Stimulated activated CD8-positive, alpha-beta memory T cell treated with anti-CD3 and anti-CD28 coated beads, Interleukin-12 subunit alpha, Interleukin-12 subunit beta, amount 100 ng/mL, for 4 hours (primary cell): ENCODE measurements around the gene UBE3D.
"Not testable (repeated sequence)": the region's sequence is repeated elsewhere in the genome, so short reads cannot be mapped to it uniquely, and the experiment has no call there.

Experiments
- DNase-seq: peaks from one replicate; pipeline ENCODE4 v3.0.0-alpha.2; 2020; ENCODE audit warnings: low read depth

UBE3D gene

DNA sequence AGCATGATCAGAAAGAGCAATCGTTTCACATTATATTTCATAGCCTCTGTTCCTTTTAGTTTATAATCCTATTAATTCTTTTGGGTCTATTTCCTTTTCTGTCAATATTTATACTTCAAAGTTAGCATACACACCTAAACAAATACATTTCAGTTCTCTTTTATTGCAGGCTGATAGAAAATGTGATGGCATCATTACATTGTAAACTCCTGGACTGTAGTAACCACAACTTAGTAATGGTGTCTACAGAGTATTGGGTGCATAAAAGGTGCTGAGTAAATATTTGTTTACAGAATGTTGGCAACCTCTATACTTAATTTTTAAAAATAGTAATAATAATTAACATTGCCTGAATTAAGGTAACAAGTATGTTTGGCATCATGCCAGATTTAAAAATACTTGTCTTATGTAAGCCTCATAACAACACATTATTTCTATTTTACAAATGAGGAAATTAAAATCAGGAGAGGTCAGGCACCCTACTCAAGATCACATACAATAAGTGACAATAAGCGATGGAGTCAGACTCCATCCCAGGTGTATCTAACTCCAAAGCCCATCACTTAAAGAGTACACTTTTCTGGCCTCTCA, 195.0 kb downstream of the UBE3D start:
- DNase-seq, result no peak

DNA sequence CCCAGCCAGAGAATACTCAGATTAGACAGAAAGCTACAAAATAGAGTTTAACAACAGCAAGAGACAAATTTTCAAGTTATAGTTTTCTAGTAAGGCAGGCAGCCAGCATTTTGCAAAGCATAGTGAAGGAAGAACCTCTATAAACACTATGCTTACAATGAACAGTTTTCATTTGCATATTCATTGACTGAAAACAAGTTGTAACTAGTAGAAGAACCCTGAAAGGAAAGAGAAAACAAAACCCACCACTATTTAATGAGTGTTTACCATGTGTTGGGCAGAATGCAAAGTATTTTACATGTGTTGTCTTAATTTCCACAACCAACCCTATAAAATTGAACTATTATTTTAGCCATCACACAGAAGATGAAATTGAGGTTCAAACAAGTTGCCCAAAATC, 196.1 kb downstream of the UBE3D start:
- DNase-seq, result no peak

GRCh38 chr6:82867946-82868345, 197.7 kb downstream of the UBE3D start:
- no peak for DNase-seq

GRCh38 chr6:82866446-82866845, 199.2 kb downstream of the UBE3D start:
- DNase-seq, result no peak

GRCh38 chr6:82865461-82865860, 200.2 kb downstream of the UBE3D start:
- no peak for DNase-seq

DNA sequence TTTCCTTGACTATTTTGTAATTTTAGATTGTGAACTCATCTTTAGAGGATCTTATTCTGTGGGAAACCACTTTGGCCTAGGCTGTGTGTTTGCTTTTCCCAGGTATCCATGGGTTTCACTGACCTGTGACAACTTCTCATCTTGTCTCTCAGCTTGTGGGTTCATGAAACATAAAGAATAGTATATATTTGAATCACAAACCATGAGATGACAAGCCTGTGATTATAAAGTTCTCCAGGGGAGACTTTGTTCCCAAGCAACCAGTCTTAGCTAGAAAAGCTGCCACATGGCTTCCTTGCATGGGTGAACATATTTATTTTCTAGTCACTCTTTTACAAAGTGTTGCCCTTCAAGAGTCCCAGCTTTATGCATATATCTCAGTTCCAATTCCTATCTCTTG, 201.9 kb downstream of the UBE3D start:
- DNase-seq, result no peak

DNA sequence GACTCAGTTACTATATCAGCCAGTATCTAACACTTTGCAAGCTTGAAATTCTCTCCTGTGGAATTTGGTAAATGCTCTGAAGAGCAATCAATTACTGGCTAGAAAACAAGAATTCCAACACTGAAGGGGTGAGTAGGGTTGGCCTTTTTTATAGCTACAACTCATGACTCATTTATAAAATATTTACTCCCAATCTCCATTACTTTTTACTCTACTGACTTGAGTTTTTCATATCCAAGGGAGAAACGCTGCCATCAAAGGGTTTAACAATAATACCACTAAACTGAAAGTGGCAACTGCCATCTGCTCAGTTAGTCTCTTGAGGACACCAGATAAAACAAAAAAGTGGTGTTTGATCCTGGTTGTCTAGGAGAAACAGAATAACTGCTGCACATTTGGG, 203.1 kb downstream of the UBE3D start:
- no peak for DNase-seq

DNA sequence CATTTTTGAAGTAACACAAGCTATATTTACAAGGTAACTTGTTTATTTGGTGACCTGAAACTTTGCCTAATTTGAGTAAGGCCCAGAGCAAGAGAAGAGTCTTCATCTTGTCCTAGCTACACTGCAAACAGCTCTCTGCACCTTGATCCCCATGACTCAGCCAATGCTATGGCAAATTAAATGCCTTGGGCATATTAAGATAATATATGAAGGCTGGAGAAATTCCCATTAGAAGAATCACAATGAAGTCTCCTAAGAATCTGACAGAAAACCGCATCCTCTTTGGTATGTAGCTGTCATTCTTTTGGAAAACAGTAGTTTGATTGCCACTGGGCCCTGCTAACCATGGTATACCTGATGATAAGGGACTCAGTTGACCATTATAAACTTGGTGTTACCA, 204.5 kb downstream of the UBE3D start:
- no peak for DNase-seq

- DNase-seq, result not testable (repeated sequence)
Measured at GRCh38 chr6:82856077-82856476, 209.6 kb downstream of the UBE3D start.

DNA sequence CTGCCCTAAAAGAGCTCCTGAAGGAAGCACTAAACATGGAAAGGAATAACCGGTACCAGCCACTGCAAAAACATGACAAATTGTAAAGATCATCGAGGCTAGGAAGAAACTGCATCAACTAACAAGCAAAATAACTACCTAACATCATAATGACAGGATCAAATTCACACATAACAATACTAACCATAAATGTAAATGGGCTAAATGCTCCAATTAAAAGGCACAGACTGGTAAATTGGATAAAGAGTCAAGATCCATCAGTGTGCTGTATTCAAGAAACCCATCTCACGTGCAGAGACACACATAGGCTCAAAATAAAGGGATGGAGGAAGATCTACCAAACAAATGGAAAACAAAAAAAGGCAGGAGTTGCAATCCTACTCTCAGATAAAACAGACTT, 212.7 kb downstream of the UBE3D start:
- DNase-seq, result not testable (repeated sequence)

DNA sequence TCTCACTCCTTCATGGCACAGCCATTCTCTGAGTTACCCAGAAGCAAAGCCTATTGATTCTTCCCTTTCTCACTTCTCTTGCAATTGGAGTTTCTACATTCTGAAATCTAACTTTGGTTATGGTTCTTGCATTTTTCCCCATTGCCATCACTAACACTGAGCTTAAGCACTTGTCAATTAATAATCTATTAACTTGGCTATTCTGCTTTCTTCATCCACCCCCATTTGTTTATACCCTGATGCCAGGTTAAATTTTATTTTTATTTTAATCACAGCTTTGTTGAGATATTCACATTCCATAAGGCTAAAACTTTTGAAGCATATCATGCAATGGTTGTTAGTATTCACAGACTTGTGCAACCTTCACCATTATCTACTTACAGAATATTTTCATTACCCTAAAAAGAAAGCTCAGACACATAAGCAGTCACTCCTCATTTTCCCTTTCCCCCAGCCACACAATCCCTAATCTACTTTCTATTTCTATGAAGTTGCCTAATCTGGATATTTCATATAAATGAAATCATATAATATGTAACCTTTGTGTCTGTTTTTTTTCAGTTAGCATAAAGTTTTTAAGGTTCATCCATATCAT, 222.3 kb downstream of the UBE3D start:
- DNase-seq, result no peak

DNA sequence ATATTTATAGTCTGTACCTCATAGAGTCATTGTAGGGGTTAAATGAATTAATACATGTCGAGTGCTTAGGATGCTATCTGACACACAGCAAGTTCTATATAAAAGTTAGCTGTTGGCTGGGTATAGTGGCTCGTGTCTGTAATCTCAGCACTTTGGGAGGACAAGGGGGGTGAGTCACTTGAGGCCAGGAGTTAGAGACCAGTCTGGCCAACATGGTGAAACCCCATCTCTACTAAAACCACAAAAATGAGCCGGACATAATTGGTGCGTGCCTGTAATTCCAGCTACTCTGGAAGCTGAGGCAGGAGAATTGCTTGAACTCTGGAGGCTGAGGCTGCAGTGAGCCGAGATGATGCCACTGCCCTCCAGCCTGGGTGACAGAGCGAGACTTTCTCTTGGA, 222.9 kb downstream of the UBE3D start:
- DNase-seq, result no peak
